Activated naive CD4-positive, alpha-beta T cell (primary cell): ENCODE results near the gene AK5.
A peak's percentile ranks its signal among the peaks of the same experiment; 100 is the strongest.

Source experiments
- DNase-seq, 4 experiments: peaks; one replicate each; lab custom pipeline; 2025; lab: John Stamatoyannopoulos, UW

AK5 gene

GRCh38 chr1:77281491-77282186, at the start of gene AK5:
AK5 (plus strand) TSS chr1:77282019; CDS start chr1:77282314, 295 bp downstream.
- DNase-seq = peak in 3 of 4 experiments; percentile 14 to 53 (median 30)

- DNase-seq = no peak
Measured at GRCh38 chr1:77232829-77233228, 49.0 kb upstream of the AK5 start.

- DNase-seq = no peak
Measured at GRCh38 chr1:77234096-77234495, 47.7 kb upstream of the AK5 start.

GRCh38 chr1:77234943-77235342, 46.9 kb upstream of the AK5 start:
- DNase-seq = no peak

GRCh38 chr1:77238462-77238861, 43.4 kb upstream of the AK5 start:
- no peak for DNase-seq

GRCh38 chr1:77239311-77239710, 42.5 kb upstream of the AK5 start:
- no peak for DNase-seq

- no peak for DNase-seq
Measured at GRCh38 chr1:77245830-77246229, 36.0 kb upstream of the AK5 start.

GRCh38 chr1:77250126-77250525, 31.7 kb upstream of the AK5 start:
- DNase-seq = no peak

- DNase-seq = no peak
Measured at GRCh38 chr1:77253211-77253610, 28.6 kb upstream of the AK5 start.

GRCh38 chr1:77263708-77264107, 18.1 kb upstream of the AK5 start:
- no peak for DNase-seq

- DNase-seq = no peak
Measured at GRCh38 chr1:77265180-77265579, 16.6 kb upstream of the AK5 start.

- no peak for DNase-seq
Measured at GRCh38 chr1:77267035-77267434, 14.8 kb upstream of the AK5 start.

- no peak for DNase-seq
Measured at GRCh38 chr1:77271852-77272580, 9.8 kb upstream of the AK5 start.

- no peak for DNase-seq
Measured at GRCh38 chr1:77273891-77274290, 7.9 kb upstream of the AK5 start.

GRCh38 chr1:77275194-77275593, 6.6 kb upstream of the AK5 start:
- DNase-seq = no peak

GRCh38 chr1:77276941-77277340, 4.9 kb upstream of the AK5 start:
- no peak for DNase-seq

GRCh38 chr1:77279929-77280328, 1.9 kb upstream of the AK5 start:
- no peak for DNase-seq

GRCh38 chr1:77280962-77281361, 857 bp upstream of the AK5 start:
- DNase-seq = no peak

GRCh38 chr1:77282187-77282865, 507 bp downstream of the AK5 start:
- peak in 2 of 4 experiments; percentile 24 to 43 for DNase-seq

- DNase-seq = peak in 2 of 4 experiments; percentile 3 to 5
Measured at GRCh38 chr1:77282866-77283539, 1.2 kb downstream of the AK5 start.

GRCh38 chr1:77283701-77284425, 2.0 kb downstream of the AK5 start:
- DNase-seq = no peak

- no peak for DNase-seq
Measured at GRCh38 chr1:77287535-77287934, 5.7 kb downstream of the AK5 start.
